ENCODE measurements around the gene BICD1. TPM values are rescaled to one million over a fixed set of nuclear protein-coding genes. Genes with fewer than 3 reads are reported as not detected.
A peak's percentile ranks its signal among the peaks of the same experiment; 100 is the strongest.

The BICD1 gene
- total and polyA plus RNA-seq, 2 experiments from 2014 or later, result 59.3 to 83.6 TPM

DNA sequence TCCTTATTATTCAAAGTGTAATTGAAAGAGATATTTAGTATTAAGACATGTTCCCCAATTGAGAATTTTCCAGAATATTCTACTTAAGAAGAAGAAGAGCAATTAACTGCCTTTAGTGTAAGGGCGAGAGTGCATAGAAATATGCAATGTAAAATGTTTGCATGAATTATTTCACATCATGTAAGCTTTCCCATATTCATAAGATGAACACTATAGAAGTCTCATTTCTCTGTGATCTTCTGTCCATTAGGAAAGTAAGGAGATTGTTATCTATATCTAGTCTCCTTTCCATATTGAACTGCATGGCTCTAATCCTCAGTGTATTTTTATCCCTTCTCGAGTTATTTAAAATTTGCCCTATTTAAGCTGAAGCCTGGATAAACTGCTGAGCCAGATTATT lies 275.6 kb downstream of the BICD1 start:
- H3K27me3 Mint-ChIP-seq (ENCODE audit: insufficient read depth, low read depth, poor library complexity), result peaks cover 2% of the 10 kb centered on the region
- ATAC-seq (no peak), DNase-seq (ENCODE audit: low spot score) (no peak)
- Histone ChIP-seq H3K36me3 (ENCODE audit: insufficient read depth) (no peaks in the 10 kb centered on the region), H3K4me2 (no peak overlapping the region), H3K27me3 (ENCODE audit: insufficient read depth) (no peaks in the 10 kb centered on the region), H3F3A (replicated peaks; ENCODE audit: low read depth) (no peaks in the 10 kb centered on the region), H4K20me1 (replicated peaks; ENCODE audit: insufficient read depth) (no peaks in the 10 kb centered on the region), H2AFZ (no peak overlapping the region), H3K9me2 (ENCODE audit: insufficient read depth) (no peaks in the 10 kb centered on the region), H3K27ac (ENCODE audit: low read depth) (no peak overlapping the region), H3K79me2 (replicated peaks; ENCODE audit: insufficient read depth) (no peaks in the 10 kb centered on the region), H3K4me1 (ENCODE audit: insufficient read depth) (peaks cover 17% of the 10 kb centered on the region), H3K4me3 (no peak overlapping the region)
- H3K36me3 Mint-ChIP-seq (ENCODE audit: low read depth), result no peaks in the 10 kb centered on the region
- H3K27ac Mint-ChIP-seq, result no peak overlapping the region
- H3K4me3 Mint-ChIP-seq, result no peak overlapping the region
- H3K9me3 Mint-ChIP-seq, result no peaks in the 10 kb centered on the region
- no peak for TF ChIP-seq POLR2AphosphoS5 (IDR thresholded peaks at IDR 0.05; ENCODE audit: low read depth)
- TF ChIP-seq, protein P1, sequence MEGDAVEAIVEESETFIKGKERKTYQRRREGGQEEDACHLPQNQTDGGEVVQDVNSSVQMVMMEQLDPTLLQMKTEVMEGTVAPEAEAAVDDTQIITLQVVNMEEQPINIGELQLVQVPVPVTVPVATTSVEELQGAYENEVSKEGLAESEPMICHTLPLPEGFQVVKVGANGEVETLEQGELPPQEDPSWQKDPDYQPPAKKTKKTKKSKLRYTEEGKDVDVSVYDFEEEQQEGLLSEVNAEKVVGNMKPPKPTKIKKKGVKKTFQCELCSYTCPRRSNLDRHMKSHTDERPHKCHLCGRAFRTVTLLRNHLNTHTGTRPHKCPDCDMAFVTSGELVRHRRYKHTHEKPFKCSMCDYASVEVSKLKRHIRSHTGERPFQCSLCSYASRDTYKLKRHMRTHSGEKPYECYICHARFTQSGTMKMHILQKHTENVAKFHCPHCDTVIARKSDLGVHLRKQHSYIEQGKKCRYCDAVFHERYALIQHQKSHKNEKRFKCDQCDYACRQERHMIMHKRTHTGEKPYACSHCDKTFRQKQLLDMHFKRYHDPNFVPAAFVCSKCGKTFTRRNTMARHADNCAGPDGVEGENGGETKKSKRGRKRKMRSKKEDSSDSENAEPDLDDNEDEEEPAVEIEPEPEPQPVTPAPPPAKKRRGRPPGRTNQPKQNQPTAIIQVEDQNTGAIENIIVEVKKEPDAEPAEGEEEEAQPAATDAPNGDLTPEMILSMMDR (conservative IDR thresholded peaks at IDR 0.05; ENCODE audit: low read depth in 2 of 2), result no peak
- no peak for TF ChIP-seq EZH2phosphoT487 (IDR thresholded peaks at IDR 0.05; ENCODE audit: unreplicated experiment)
- no peak for TF ChIP-seq REST (IDR thresholded peaks at IDR 0.05; ENCODE audit: unreplicated experiment)
- peaks cover 17% of the 10 kb centered on the region for H3K4me1 Mint-ChIP-seq

DNA sequence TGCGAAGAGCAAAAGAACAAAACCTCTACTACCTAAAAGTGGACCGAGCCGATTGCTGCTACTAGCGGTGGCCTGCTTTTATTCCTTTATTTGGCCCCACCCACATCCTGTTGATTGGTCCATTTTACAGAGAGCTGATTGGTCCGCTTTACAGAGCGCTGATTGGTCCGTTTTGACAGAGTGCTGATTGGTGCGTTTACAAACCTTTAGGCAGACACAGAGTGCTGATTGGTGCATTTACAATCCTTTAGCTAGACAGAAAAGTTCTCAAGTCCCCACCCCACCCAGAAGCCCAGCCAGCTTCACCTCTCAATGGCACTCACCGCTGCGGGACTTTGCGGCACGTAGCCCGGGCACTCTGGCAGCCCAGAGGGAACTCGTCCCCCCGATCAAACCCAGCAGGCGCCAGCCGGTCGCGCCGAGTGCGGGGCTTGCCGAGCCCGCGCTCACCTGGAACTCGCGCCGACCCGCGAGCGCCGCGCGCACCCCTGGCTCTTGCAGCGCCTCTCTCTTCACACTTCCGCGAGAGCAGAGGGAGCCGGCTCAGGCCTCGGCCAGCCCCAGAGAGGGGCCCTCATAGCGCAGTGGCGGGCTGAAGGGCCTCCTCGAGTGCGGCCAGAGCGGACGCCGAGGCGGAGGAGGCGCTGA lies 284.0 kb downstream of the BICD1 start:
- H3K27me3 Mint-ChIP-seq (ENCODE audit: insufficient read depth, low read depth, poor library complexity), result peaks cover 6% of the 10 kb centered on the region
- Histone ChIP-seq H4K20me1 (replicated peaks; ENCODE audit: insufficient read depth) (no peaks in the 10 kb centered on the region), H3K4me1 (ENCODE audit: insufficient read depth) (peaks cover 9% of the 10 kb centered on the region; the same call in 1 of the 2 replicates), H3K27ac (ENCODE audit: low read depth) (no peak overlapping the region), H3K4me2 (peak overlapping the region; percentile 34), H3K27me3 (ENCODE audit: insufficient read depth) (no peaks in the 10 kb centered on the region), H3K9me2 (ENCODE audit: insufficient read depth) (no peaks in the 10 kb centered on the region), H3K36me3 (ENCODE audit: insufficient read depth) (no peaks in the 10 kb centered on the region), H3K4me3 (peak overlapping the region; percentile 48), H3F3A (replicated peaks; ENCODE audit: low read depth) (0 out of 2 replicates have a peak, but pooled peaks cover 4% of the 10 kb centered on the region), H3K79me2 (replicated peaks; ENCODE audit: insufficient read depth) (no peaks in the 10 kb centered on the region), H2AFZ (peak overlapping the region; percentile 72; the same call in 1 of the 2 replicates)
- H3K27ac Mint-ChIP-seq, result no peak overlapping the region
- H3K9me3 Mint-ChIP-seq, result peaks cover 5% of the 10 kb centered on the region; the same call in 2 of the 3 replicates
- peak; percentile 97 for ATAC-seq
- peak overlapping the region; percentile 54; the same call in 2 of the 3 replicates for H3K4me3 Mint-ChIP-seq
- TF ChIP-seq POLR2AphosphoS5 (IDR thresholded peaks at IDR 0.05; ENCODE audit: low read depth), result no peak
- 0 out of 2 replicates have a peak, but pooled peaks have one; percentile 70 for TF ChIP-seq ZNF114 (CRISPR knock-in tag; IDR thresholded peaks at IDR 0.05)
- H3K4me1 Mint-ChIP-seq, result peaks cover 4% of the 10 kb centered on the region; the same call in 2 of the 3 replicates
- 0 out of 3 replicates have a peak, but pooled peaks cover 5% of the 10 kb centered on the region for H3K36me3 Mint-ChIP-seq (ENCODE audit: low read depth)
- peak; percentile 76 for DNase-seq (ENCODE audit: low spot score)
